ENCODE measurements around the gene ARID1B. TPM values are rescaled to one million over a fixed set of nuclear protein-coding genes. Genes with fewer than 3 reads are reported as not detected.

Gene ARID1B
- total and polyA plus RNA-seq, 8 donors, result 16.2 to 68.0 (median 42.5) TPM

DNA sequence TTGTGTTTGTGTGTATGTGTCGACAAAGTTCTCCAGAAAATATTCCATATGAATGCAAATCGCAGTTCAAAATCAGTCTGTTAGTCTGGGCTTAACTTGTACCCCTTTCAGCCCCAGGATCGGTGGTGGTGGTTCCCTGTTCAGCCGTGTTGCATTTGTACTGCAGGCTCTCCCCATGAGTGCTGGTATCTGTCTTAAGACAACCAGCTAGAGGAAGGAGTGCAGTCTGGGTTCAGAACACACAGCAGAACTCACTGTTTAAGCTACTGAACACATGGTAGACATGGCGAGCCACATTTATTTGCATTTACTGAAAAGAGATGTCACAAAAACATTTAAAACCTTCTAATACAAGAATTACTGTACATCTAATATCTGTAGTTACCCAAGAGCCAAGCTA lies 192.1 kb downstream of the ARID1B start:
- intact Hi-C loops (cut with DNase I), result no loop called here
- WGBS, 2 donors, result 95% methylated on average over 5 of the region's 5 CpGs
- no peak overlapping the region for H3K27ac ChIP-seq
- H3K4me1 ChIP-seq, result peaks cover 15 to 20% (median 19%) of the 10 kb centered on the region in 3 donors
- no peaks in the 10 kb centered on the region for H3K36me3 ChIP-seq
- no peaks in the 10 kb centered on the region for H3K9me3 ChIP-seq
- FAIRE-seq, result no peak
- ATAC-seq, result no peak
- TF ChIP-seq CTCF (IDR thresholded peaks at IDR 0.05), result no peak
- no peak for DNase-seq
- no peak overlapping the region for H3K4me3 ChIP-seq
- H3K27me3 ChIP-seq, result no peaks in the 10 kb centered on the region

DNA sequence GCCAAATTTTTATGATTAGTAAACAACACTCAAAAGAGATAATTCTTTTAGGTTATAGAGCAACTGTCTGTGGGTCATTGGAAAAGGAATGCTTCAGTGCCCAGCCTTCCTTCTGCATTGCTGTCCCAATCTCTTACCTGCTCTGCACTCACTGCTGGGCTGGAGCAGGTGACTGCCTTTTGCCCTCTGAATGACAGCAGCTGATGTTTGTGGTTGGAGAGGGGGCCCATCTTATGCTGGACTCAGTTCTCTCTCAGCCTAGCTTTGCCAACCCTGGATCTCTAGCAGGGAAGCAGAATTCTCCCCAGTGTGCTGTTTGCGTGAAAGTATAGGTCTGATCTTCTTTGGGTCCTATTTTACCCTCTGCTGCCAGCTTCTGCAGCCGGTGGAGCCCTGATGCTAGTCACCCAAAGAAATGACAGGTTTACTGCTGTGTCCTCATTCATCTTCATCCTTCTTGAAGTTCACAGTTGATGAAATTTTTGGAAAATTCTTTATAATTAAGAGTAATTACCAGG lies 193.5 kb downstream of the ARID1B start:
- Histone ChIP-seq H3K4me3 (no peak overlapping the region), H3K27me3 (no peaks in the 10 kb centered on the region), H3K36me3 (no peaks in the 10 kb centered on the region), H3K9me3 (no peaks in the 10 kb centered on the region), H3K27ac (no peak overlapping the region), H3K4me1 (peaks cover 13 to 23% (median 14%) of the 10 kb centered on the region in 3 donors)
- FAIRE-seq (no peak), ATAC-seq (no peak), DNase-seq (no peak)
- intact Hi-C loops (cut with DNase I), result no loop called here
- WGBS, 2 donors, result 83 to 87% methylated on average over 2 of the region's 2 CpGs
- no peak for TF ChIP-seq CTCF (IDR thresholded peaks at IDR 0.05)

GRCh38 chr6:156971153-156971885 lies 194.1 kb downstream of the ARID1B start:
- intact Hi-C loops (cut with DNase I), result no loop called here
- Histone ChIP-seq H3K27me3 (no peaks in the 10 kb centered on the region), H3K36me3 (no peaks in the 10 kb centered on the region), H3K4me3 (no peak overlapping the region), H3K9me3 (no peaks in the 10 kb centered on the region), H3K4me1 (peaks cover 7 to 17% (median 9%) of the 10 kb centered on the region in 3 donors), H3K27ac (no peak overlapping the region)
- TF ChIP-seq CTCF (IDR thresholded peaks at IDR 0.05), result no peak
- WGBS, 2 donors, result 79 to 82% methylated on average over 7 of the region's 7 CpGs
- FAIRE-seq, result no peak
- ATAC-seq, result no peak
- DNase-seq, result no peak

GRCh38 chr6:156972145-156972544 lies 195.0 kb downstream of the ARID1B start:
- peaks cover 6 to 17% (median 11%) of the 10 kb centered on the region in 3 donors for H3K4me1 ChIP-seq
- FAIRE-seq (no peak), ATAC-seq (no peak), DNase-seq (no peak)
- no peak overlapping the region for H3K4me3 ChIP-seq
- 61 to 70% methylated on average over 3 of the region's 3 CpGs for WGBS, 2 donors
- H3K27ac ChIP-seq, result no peak overlapping the region
- no peaks in the 10 kb centered on the region for H3K9me3 ChIP-seq
- intact Hi-C loops (cut with DNase I), result no loop called here
- TF ChIP-seq CTCF (IDR thresholded peaks at IDR 0.05), result no peak
- no peaks in the 10 kb centered on the region for H3K27me3 ChIP-seq
- no peaks in the 10 kb centered on the region for H3K36me3 ChIP-seq

- Histone ChIP-seq H3K9me3 (no peaks in the 10 kb centered on the region), H3K27ac (no peak overlapping the region), H3K4me1 (peaks cover 22 to 28% (median 22%) of the 10 kb centered on the region in 3 donors), H3K36me3 (no peaks in the 10 kb centered on the region), H3K27me3 (no peaks in the 10 kb centered on the region), H3K4me3 (no peak overlapping the region)
- WGBS, 2 donors, result 96 to 97% methylated on average over 2 of the region's 2 CpGs
- no peak for ATAC-seq
- FAIRE-seq, result no peak
- intact Hi-C loops (cut with DNase I), result no loop called here
- TF ChIP-seq CTCF (IDR thresholded peaks at IDR 0.05), result no peak
- no peak for DNase-seq
Measured at GRCh38 chr6:156974830-156975261, 197.7 kb downstream of the ARID1B start.

Data from pancreas (tissue), 10 donors.